HG03097 (cell line): ENCODE results near the gene PRUNE2.
"Not testable (repeated sequence)": the region's sequence is repeated elsewhere in the genome, so short reads cannot be mapped to it uniquely, and the experiment has no call there.

Experiments used
- ATAC-seq: cut with Tn5 transposase; IDR thresholded peaks from one replicate; pipeline ENCODE4 v1.9.1; 2021; ENCODE audit not compliant: unreplicated experiment, low FRiP score

PRUNE2 gene

DNA sequence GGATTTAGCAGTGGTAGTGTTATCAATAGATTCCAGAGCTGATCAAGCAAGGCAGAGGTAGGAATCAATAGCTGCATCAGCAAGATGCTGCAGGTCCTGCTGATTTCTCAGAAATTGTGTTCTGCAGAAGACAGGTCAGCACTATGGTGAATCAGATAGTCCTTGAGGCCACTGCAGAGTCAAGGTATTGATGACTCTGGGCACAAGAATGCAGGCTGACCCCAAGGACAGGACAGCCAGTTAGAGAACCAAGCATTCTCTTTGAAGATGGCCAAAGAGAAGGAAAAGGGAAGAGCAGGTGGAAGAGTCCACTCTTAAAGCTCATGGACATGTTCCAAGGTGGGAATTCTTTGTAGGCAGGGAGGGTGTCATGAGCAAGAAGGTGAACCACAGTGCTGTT lies 28.0 kb downstream of the PRUNE2 start:
- ATAC-seq: no peak

DNA sequence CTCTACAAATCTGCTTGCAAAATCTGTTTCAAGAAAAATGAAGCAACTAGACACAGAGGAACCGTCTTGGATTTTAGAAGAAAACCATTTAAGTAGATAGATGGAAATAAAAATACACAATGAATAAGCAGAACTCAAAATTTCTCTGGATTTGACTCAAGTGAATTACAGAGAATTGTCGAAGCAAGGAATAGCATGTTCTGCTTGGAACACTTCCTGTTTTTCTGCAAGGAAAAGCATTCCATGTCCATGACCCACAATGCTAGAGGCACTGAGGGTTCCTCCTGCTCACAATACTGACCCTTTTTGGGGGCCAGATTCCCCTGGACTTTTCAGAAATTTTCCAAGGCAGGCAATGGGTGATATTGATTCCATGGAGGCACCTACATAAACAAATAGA lies 29.8 kb downstream of the PRUNE2 start:
- ATAC-seq: no peak

DNA sequence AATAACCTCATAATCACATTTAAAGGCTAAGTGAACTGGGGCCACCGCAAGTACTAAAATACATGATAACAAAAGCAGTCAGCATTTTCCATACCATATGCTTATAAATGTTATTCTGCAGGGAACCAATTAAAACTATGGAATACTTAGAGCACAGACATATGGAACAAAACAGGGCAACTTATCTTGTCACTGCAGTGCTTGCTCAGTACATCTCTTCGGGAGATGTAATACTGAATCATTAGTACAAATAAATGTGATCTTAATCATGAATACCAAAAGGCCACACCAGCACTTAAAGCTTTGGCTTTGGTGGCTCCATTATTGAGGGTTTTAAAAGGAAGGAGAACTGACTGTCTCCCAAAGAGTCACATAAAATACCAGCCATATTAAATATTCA lies 32.1 kb downstream of the PRUNE2 start:
- no peak for ATAC-seq

DNA sequence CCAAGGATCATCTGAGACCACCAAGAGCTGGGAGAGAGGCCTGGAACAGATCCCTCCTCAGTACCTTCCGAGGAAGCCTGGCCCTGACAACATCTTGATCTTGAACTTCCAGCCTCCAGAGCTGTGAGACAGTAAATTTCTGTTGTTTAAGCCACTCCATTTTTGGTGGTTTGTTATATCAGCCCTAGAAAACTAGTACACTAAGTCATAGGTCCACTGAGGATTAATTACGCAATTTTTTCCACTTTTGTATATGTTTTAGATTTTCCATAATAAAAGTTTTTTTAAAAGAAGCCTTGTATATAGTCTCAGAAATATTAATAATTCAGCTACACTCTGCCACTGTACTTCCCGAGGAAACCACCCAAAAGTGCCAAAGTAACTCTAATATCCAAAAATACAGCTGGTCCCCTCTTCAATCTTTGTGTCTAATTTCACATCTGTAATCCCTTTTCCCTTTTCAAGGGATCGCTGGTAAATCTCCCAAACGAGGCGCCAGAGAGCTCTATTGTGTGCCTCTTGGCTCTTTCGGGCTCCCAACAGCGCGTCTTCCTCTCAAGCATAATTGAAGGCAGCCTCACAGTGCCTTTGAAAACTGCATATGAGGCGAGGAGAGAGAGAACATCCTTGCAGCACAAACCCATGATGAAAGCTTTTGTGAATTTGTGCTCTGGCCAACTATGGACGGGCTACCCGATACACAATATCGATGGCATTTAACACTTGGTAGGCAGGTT lies 32.7 kb downstream of the PRUNE2 start:
- no peak for ATAC-seq

DNA sequence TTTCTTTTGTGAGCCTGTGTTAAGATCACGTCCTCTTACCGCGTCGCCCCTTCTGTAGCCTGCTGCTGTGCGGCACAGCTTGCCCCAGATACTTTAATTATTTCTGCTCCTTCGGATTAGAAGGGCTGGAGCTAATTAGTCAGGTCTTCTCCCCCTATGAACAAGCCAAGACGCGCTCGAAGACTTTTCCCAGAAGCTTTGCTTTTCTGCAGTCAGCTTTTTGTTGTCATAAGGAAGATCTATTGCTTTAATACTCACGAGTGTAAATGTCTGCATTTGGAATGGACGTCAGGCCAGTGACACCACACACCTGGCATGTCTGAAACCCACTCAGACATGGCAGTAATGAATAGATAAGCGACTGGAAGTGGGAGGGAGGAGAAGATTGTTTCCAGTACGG lies 37.0 kb downstream of the PRUNE2 start:
- ATAC-seq: no peak

DNA sequence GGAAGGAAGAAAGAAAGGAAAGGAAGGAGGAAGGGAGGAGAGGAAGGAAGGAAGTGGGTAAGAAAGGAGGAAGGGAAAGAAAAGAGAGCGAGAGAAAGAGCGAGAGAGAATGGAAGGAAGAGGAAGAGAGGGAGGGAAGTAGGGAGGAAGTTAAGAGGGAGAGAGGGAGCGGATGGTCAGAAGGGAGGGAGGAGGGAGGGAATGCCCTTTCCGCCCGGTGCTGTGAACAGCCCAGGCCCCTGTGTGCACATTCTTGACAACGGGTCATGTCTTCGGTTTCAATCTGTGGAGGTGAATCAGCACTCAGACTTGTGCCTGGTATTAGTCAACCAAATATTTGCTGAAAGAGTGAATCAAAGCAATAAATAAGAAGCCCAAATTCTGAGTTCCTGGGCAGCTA lies 39.2 kb downstream of the PRUNE2 start:
- no peak for ATAC-seq

DNA sequence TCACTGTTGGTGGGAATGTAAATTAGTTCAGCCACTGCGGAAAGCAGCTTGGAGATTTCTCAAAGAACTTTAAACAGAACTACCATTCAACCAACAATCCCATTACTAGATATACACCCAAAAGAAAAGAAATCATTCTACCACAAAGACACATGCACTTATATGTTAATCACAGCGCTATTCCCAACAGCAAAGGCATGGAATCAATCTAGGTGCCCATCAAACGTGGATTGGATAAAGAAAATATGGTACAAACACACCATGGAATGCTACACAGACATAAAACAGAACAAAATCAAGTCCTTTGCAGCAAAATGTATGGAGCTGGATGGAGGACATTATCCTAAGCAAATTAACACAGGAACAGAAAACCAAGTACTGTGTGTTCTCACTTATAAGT lies 42.1 kb downstream of the PRUNE2 start:
- ATAC-seq: no peak

DNA sequence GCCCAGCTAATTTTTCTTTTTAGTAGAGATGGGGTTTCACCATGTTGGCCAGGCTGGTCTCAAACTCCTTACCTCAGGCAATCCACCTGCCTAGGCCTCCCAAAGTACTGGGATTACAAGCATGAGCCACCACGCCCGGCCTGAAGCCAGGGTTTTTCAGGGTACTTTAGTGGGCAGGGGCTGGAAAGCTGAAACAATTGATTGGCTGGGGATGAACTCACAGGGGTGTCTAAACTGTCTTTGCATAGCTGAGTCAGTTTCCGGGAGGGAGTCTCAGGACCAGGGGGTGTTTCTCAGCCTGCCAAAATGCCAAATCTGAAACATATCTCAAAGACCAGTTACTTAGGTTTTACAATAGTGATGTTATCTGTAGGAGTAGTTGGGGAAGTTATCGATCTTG lies 46.1 kb downstream of the PRUNE2 start:
- no peak for ATAC-seq

DNA sequence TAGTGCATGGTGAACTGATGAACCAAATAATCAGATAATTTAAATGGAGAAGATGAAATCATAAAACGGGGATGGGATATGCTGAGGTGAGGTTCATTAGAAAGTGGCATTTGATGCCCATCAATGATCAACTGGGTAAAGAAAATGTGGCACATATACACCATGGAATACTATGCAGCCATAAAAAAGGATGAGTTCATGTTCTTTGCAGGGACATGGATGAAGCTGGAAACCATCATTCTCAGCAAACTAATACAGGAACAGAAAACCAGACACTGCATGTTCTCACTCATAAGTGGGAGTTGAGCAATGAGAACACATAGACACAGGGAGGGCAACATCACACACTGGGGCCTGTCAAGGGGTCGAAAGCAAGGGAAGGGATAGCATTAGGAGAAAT lies 47.7 kb downstream of the PRUNE2 start:
- ATAC-seq: not testable (repeated sequence)

DNA sequence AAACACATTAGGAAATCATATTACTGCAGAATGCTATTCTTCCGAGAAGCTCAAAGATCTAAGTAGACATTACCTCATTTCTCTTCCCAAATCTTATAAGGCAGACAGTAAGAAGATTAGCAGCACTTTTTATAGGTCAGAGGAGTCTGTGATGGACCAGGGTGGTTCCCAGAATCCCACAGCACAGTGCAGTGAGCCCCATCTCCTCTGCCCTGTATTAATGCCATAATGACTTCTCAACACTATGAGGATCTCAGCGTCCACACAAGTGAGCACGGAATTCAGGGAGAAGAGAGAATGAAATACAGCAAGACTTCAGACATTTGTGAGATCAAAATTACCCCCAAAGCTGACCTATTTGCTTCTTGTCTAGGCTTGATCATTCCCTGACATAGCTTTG lies 49.9 kb downstream of the PRUNE2 start:
- no peak for ATAC-seq

DNA sequence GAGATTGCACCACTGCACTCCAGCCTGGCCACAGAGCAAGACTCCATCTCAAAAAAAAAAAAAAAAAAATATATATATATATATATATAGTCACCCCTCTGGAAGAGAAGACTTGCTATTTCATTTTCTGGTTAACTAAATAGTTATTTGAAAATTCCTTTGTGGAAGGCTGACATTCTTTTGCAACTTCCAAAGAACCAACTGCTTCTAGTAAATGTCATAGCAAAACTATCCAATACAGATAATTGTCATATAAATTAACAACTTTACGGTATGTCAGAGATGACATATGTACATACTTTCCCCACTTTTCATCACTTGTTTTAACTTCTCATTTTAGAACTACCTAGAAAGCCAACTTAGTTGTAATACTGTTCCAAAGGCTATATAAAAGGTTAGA lies 50.9 kb downstream of the PRUNE2 start:
- ATAC-seq: no peak

DNA sequence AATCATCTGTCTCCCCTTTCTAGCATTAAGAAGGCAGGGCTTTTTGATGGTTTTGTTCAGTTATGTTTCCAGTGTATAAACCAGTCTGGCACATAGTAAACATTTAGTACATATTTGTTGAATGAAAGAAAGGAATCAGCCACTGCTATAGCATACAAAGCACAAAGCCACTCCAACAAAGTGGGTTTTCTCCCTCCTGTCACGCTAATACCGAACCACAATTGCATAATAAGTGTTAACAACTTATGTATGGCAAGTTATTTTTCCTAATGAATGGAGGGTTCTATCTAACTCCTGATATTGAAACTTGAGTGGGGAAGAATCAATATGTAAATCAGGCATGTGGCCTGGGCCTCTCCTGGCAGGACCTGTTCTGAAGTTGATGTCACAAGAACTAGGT lies 53.9 kb downstream of the PRUNE2 start:
- no peak for ATAC-seq

DNA sequence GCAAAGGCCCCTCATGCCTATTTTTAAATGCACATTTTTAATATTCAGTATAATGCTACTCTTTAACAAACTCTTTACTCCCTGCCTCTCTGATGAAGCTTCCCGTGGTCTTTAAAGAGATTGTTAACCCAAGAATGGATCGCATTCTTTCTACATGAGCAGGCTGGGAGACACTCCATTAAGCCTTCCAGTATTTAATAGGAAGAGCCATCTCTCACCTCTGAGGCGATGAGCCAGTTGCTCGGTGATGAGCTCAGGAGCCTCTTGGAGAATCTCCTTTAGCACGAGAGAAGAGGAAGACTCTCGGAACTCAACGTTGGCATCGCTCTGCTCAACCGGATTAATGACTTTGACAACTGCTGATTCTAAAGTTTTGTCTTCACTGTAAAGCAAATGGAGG lies 59.6 kb downstream of the PRUNE2 start:
- no peak for ATAC-seq

DNA sequence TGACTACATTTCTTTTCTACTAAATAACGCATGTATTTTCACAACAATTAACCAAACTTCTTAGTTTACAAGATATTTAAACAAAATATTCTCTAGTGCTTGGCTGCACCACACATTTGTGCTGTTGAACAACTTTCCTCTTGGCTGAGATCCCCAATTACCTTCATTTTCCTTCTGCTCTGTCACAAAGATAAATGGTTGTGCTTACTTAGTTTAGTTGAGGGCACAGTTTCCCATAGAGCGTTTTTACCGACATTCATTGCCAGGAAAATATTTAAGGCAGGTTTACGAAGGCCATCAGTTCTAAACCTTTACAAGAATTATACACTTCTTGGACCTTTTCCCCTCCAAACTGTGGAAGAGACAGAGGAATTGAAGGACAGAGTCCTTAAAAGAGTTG lies 60.7 kb downstream of the PRUNE2 start:
- no peak for ATAC-seq

DNA sequence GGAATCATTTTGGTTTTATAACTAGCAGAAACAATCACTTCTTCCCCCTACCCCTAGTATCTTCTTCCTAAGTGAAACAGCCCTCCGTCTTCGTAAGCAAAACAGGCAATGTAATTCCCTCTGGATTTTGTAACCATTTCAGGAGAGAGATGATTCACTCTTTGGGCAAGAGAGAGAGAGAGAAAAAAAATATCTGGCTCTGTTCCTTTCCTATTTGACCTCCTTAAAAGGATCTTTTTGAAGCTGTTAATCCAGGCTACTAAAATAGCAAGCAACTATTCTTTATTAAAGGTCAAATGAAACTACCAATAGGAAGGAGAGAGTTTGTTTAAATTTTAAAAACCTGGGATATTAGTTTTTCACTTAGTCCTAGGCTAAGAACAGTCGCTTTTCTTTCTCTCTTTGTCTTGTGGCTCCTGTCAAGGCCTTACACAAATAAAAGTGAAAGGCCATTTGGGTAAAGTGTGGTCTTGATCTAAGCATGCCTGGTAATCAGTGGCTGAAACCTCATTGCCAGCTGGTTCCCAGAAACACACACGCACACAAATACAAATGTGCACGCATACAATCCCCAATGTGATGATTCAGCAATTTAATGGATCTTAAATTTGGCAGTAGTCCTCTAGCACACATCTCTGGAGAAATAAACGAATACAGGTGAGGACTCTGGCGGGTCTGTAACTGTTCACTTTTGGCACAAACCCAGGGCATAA lies 70.2 kb downstream of the PRUNE2 start:
- no peak for ATAC-seq

DNA sequence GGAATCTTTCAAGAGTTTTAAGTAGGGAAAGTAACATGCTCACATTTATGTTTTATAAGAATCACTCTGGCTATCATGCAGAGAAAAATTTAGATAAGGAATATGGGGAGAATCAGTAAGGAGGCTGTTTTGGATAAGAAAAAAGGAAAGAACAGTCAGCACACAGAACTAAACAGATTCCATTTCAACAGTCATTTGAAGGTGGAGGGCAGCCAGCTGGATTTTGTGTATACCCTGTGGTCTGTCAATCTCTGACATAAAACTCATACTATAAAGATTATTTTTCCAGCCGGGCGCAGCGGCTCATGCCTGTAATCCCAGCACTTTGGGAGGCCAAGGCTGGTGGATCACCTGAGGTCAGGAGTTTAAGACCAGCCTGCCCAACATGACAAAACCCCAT lies 77.5 kb downstream of the PRUNE2 start:
- ATAC-seq: no peak

DNA sequence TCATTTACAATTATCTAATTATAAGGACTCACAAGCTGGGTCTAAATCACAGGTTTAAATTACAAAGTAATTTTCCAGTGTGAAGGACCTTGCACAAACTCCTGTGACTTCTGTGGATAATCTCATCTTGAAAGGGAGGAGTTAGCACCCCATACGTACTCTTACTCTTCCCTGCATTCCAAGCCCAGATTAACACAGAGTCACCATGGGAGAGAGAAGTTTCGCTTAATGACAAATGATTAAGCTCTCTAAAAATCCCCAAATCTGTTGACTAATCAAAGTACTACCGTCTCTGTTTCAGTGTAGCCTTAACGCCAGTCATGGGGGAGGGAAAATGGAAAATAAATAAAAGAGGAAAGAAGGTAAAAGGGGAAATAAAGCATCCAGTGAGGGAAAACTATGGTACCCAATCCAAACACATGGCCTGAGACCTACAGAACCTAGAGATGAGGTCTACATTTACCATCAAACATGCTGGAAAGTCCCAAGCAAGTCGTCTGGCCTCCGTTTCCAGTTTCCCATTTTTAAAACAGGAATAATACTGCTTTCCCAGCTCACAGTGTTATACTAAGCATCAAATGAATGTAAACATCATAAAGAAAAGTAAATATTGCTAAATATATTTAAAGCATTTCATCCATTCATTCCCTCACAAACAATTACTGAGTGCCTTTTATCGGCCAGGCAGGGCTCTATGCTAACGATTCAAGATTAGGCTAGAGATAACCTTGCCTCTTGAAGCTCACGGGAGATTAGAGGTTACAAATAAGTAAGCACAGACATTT lies 78.4 kb downstream of the PRUNE2 start:
- ATAC-seq: no peak

DNA sequence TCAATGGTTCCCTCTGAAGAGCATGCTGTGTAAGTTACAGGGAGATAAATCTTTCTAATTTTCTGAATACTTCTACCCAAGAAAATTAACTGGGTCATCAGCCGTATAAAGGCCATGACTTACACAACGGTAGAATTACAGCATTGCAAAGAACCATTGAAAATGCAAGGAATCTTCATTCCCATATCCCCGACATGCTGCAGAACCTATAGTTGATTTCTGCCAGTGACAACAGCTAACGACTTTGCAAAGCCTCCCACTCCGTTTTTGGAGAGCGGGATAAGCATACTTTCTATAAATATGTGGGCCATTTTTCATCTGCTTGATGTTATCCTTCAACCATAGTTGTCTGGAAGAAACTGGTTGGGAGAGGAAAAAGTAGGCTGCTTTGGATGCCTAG lies 85.5 kb downstream of the PRUNE2 start:
- ATAC-seq: no peak

DNA sequence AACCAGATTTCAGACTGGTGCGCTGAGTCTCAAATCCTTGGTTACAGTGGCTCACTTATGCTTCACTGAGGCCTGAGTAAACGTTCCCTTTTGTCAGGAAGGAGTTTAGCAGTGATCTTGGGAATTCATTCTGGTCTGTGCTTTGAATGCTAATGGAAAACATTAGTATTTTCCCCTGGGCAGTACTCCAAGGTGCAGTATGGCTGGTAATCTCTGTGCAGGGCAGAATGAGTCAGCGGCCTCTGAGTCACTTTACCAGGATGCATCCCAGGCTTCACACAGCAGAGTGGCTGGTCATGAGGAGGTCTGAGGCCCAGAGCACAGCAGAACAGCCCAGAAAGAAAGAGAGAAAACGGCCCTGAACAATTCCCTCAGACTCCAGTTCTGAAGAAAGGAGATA lies 87.6 kb downstream of the PRUNE2 start:
- ATAC-seq: no peak

DNA sequence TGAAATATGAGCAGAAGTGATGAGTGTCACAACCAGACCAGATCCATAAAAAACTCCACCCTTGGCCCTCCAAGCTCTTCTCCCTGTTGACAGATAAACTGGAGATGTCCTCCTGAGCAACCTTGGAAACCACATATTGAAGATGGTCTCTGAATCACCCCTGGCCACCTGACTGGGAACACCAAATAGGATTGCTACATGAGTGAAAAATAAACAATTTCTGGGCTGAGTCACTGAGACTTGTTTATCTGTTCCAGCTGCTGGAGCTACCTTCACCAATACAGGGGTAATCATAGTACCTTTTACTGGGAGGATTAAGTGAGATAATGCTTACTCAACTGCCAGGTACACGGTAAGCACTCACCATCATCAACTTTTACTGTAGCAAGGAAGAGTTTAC lies 88.4 kb downstream of the PRUNE2 start:
- no peak for ATAC-seq

DNA sequence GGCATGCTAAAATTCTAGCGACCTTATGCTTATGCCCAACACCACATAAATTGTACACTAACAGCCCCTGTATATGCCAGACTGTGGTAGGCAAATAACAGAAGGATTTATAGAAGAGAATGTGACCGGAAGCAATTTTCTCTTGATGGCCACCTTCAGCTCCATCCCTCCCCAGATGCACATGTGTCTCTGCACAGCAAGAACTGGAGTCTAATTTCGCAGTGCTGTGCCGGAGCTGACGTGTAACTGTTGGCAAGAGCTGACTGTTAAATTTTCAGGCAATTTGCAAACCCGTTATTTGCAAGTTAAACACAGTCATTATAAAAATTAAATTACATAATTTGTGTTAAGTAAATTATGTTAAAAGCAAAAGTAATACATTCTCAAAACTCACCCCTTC lies 93.3 kb downstream of the PRUNE2 start:
- ATAC-seq: no peak
